CMK (cell line): ENCODE measurements around the gene MS4A8.

Source experiments
- DNase-seq: peaks from one replicate; pipeline ENCODE4 v3.0.0-alpha.2; 2010; ENCODE audit warnings: low read depth

Gene MS4A8

DNA sequence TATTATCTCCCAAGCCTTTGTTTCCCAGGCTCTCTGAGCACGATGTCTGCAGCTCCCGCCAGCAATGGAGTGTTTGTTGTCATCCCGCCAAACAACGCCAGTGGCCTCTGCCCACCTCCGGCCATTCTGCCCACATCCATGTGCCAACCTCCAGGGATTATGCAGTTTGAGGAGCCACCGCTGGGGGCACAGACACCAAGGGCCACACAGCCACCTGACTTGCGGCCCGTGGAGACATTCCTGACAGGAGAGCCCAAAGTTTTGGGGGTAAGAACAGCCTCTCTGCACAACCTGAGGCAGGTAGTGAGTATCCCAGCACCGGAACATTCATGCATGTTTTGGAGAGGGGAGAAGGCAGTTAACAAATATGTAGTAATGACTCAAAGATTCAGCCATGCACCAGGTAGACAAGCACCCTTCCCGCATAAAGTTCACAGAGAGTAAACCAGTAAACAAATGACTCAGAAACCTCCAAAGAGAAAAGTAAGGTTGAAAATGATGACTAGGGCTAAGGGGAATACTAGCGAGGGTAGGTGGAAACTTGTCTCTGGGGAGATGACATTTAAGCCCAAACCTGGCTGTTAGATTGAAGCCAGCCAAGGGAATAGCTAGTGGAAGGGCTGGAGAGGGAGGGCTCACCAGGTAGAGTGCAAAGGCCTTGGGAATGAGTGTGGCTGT, 64.4 kb downstream of the MS4A8 start:
- DNase-seq = no peak

DNA sequence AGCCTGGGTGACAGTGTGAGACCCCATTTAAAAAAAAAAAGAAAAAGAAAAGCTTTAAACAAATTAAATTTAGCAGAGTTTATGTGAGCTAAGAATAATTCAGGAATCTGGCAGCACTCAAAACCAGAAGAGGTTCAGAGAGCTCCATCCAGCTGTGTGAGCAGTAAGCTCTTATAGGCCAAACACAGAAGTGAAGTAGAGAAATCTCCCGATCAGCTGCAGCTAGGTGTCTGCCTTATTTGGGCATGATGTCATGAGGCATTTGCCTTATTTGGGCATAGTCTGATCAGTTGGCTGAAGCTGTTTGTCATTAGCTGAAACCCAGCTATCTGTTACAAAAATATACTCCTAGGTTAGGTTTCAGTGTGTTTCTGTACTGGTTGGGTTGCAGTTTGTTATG, 65.5 kb downstream of the MS4A8 start:
- no peak for DNase-seq

DNA sequence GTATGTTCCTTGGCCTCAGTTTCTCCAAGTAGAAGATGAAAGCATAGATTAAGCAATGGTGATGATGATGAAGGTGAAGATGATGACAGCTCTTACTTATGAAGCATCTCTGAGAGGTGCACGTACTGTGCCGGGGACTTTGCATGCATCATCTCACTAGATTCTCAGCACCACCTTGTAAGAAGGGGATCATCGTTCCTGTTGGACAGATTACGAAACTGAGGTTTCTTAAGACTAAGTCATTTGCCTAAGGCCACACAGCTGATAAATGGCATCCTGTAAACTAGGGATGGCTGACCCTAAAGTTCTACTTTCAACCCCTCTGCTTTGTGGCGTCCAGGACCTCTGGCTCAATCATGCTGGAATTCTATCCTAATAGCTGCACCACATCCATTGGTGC, 65.9 kb downstream of the MS4A8 start:
- no peak for DNase-seq
